Stimulated activated naive CD8-positive, alpha-beta T cell treated with anti-CD3 and anti-CD28 coated beads, Interleukin-15, amount 100 ng/mL, for 72 hours (primary cell): ENCODE results near the gene ADGRB2.

Source experiments
- ATAC-seq: fragments of 150-1000 bp; cut with Tn5 transposase; 2 replicates; pipeline ENCODE4 v1.10.0; 2021; ENCODE audit warnings: mild to moderate bottlenecking, moderate library complexity
- DNase-seq, 2 donors: peaks; one replicate each; pipeline ENCODE4 v3.0.0; 2021 to 2022
- H3K27ac Mint-ChIP-seq, 2 donors: one replicate each; pipeline ENCODE4 v1.8.0; 2022; ENCODE audit warnings: mild to moderate bottlenecking in 2 of 2, mixed read lengths in 2 of 2, moderate library complexity in 2 of 2
- H3K27me3 Mint-ChIP-seq: one replicate; pipeline ENCODE4 v1.8.0; 2022; ENCODE audit warnings: mixed read lengths
- H3K4me1 Mint-ChIP-seq: one replicate; pipeline ENCODE4 v1.8.0; 2022; ENCODE audit warnings: mild to moderate bottlenecking, mixed read lengths
- H3K4me3 Mint-ChIP-seq, 2 donors: one replicate each; pipeline ENCODE4 v1.8.0; 2022; ENCODE audit warnings: mild to moderate bottlenecking in 2 of 2, mixed read lengths in 2 of 2, moderate library complexity in 1 of 2
- H3K9me3 Mint-ChIP-seq, 2 donors: one replicate each; pipeline ENCODE4 v1.8.0; 2022; ENCODE audit warnings: mixed read lengths in 2 of 2

ADGRB2 gene

GRCh38 chr1:31763671-31764311, 349 bp downstream of the ADGRB2 start:
- Mint-ChIP-seq H3K27me3 (peaks cover 53% of the 10 kb centered on the region), H3K9me3 (no peaks in the 10 kb centered on the region), H3K4me1 (peaks cover 38% of the 10 kb centered on the region), H3K4me3 (peak overlapping the region; percentile 65 to 73), H3K27ac (no peak overlapping the region)
- peak; percentile 10 for ATAC-seq
- DNase-seq = no peak

GRCh38 chr1:31762726-31763670, 1.1 kb downstream of the ADGRB2 start:
- Mint-ChIP-seq H3K4me3 (peak overlapping the region; percentile 65 to 73), H3K27ac (no peak overlapping the region), H3K27me3 (peaks cover 53% of the 10 kb centered on the region), H3K9me3 (no peaks in the 10 kb centered on the region), H3K4me1 (peaks cover 38% of the 10 kb centered on the region)
- DNase-seq (peak; percentile 70 to 75), ATAC-seq (peak; percentile 67)

DNA sequence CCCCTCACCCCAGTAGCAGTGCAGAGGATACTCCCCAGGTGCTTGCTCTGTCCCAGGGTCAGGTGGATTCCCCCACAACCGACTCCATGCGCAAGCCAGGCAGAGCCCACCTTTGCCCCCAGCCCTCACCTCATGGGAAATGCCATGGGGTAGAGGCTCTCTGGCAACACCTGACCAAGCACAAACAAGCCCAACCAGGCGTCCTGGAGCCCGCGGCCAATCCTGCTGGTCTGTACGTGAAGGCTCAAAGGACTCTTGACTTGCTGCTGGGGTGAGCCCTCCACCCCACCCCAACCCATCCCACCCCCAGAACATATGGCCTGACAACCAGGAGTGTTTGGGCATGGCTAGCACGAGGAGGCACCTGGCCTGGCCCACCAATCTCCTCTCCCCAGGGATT, 1.8 kb downstream of the ADGRB2 start:
- Mint-ChIP-seq H3K27ac (no peak overlapping the region), H3K9me3 (no peaks in the 10 kb centered on the region), H3K27me3 (peaks cover 53% of the 10 kb centered on the region), H3K4me3 (peak overlapping the region; percentile 45 to 73), H3K4me1 (peaks cover 38% of the 10 kb centered on the region)
- DNase-seq = no peak
- no peak for ATAC-seq

DNA sequence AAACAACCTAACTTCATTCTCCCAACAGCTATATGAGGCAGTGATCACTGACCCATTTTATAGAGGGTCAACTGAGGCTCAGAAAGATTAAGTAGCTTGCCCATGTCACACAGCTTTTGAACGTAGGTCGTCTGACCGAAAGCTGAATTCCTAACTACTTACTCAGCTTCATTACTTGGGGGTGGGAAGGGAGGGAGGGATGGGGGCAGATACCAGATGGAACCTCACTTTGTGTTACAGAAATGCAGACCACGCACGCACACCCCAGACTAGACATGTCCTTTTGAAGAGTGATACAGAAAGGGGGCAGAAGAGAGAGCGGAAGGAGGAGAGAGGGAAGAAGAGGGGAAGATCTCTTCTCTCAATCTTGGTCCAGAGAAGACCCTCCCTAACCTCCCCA, 2.3 kb downstream of the ADGRB2 start:
- Mint-ChIP-seq H3K4me1 (peaks cover 38% of the 10 kb centered on the region), H3K9me3 (no peaks in the 10 kb centered on the region), H3K27ac (no peak overlapping the region), H3K4me3 (no peak overlapping the region), H3K27me3 (peaks cover 53% of the 10 kb centered on the region)
- ATAC-seq (no peak), DNase-seq (no peak)

GRCh38 chr1:31760471-31761470, 3.4 kb downstream of the ADGRB2 start:
- Mint-ChIP-seq H3K4me1 (peaks cover 38% of the 10 kb centered on the region), H3K27ac (no peak overlapping the region), H3K27me3 (peaks cover 53% of the 10 kb centered on the region), H3K9me3 (no peaks in the 10 kb centered on the region), H3K4me3 (peak overlapping the region; percentile 37 to 59)
- DNase-seq (peak in 1 of 2 donors; percentile 52), ATAC-seq (peak; percentile 57)

GRCh38 chr1:31759298-31760023, 4.7 kb downstream of the ADGRB2 start:
- ATAC-seq (no peak), DNase-seq (no peak)
- H3K27me3 Mint-ChIP-seq = peaks cover 44% of the 10 kb centered on the region
- H3K4me1 Mint-ChIP-seq = peaks cover 30% of the 10 kb centered on the region
- H3K4me3 Mint-ChIP-seq = peak overlapping the region in 1 of 2 donors; percentile 55
- peak overlapping the region in 1 of 2 donors; percentile 22 for H3K27ac Mint-ChIP-seq
- H3K9me3 Mint-ChIP-seq = no peaks in the 10 kb centered on the region

- ATAC-seq (no peak), DNase-seq (no peak)
- peaks cover 30% of the 10 kb centered on the region for H3K4me1 Mint-ChIP-seq
- no peak overlapping the region for H3K4me3 Mint-ChIP-seq
- peaks cover 43% of the 10 kb centered on the region for H3K27me3 Mint-ChIP-seq
- no peaks in the 10 kb centered on the region for H3K9me3 Mint-ChIP-seq
- H3K27ac Mint-ChIP-seq = no peak overlapping the region
Observed at GRCh38 chr1:31758823-31759222, 5.3 kb downstream of the ADGRB2 start.

GRCh38 chr1:31757989-31758388, 6.2 kb downstream of the ADGRB2 start:
- no peak for ATAC-seq
- H3K4me1 Mint-ChIP-seq = peaks cover 23% of the 10 kb centered on the region
- no peak overlapping the region for H3K27ac Mint-ChIP-seq
- no peak overlapping the region for H3K4me3 Mint-ChIP-seq
- peaks cover 35% of the 10 kb centered on the region for H3K27me3 Mint-ChIP-seq
- DNase-seq = no peak
- H3K9me3 Mint-ChIP-seq = no peaks in the 10 kb centered on the region

DNA sequence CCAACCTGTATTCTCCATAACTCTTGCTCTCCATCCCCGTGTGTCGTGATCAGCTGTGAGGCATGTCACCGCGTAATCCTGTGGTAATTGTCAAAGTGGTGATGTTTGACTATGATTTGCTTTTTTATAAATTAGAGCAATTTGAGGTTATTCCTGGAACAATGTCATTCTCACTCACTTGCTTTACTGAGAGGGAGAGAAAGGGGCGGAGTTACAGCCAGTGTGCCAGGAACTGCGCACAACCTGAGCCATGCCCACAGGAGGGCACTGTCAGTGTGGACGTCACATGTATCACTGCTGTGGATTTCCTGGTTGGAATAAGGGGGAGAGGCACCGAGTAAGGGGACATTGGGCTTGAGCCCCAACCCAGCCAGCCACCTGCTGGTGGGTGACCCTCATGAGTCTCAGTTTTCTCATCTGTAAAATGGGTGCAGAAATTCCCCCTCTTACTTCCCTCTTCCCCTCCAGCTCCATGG, 6.9 kb downstream of the ADGRB2 start:
- H3K27ac Mint-ChIP-seq = no peak overlapping the region
- no peak overlapping the region for H3K4me3 Mint-ChIP-seq
- H3K27me3 Mint-ChIP-seq = peaks cover 28% of the 10 kb centered on the region
- ATAC-seq (no peak), DNase-seq (no peak)
- peaks cover 22% of the 10 kb centered on the region for H3K4me1 Mint-ChIP-seq
- H3K9me3 Mint-ChIP-seq = no peaks in the 10 kb centered on the region

DNA sequence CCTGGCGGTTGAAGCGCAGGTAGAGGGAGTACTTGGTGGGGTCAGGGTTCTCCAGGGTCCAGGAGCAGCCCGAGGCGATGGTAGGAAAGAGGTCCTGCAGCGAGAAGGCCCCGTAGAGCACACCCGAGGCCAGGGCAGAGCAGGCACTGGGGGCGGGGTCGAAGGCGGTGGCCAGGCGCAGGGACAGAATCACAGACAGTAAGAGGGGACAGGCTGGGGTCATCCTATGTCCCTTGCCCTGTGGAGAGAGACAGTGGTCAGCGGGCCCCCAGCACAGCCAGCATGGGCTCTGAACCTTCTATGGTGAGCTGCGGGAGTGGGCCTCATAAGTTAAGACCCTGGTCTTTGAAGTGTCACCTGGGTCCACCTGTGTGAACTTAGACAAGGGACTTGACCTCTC, 7.6 kb downstream of the ADGRB2 start:
- H3K9me3 Mint-ChIP-seq = no peaks in the 10 kb centered on the region
- peaks cover 26% of the 10 kb centered on the region for H3K4me1 Mint-ChIP-seq
- H3K27ac Mint-ChIP-seq = peak overlapping the region in 1 of 2 donors; percentile 69
- H3K4me3 Mint-ChIP-seq = no peak overlapping the region
- H3K27me3 Mint-ChIP-seq = peaks cover 21% of the 10 kb centered on the region
- DNase-seq (no peak), ATAC-seq (no peak)

DNA sequence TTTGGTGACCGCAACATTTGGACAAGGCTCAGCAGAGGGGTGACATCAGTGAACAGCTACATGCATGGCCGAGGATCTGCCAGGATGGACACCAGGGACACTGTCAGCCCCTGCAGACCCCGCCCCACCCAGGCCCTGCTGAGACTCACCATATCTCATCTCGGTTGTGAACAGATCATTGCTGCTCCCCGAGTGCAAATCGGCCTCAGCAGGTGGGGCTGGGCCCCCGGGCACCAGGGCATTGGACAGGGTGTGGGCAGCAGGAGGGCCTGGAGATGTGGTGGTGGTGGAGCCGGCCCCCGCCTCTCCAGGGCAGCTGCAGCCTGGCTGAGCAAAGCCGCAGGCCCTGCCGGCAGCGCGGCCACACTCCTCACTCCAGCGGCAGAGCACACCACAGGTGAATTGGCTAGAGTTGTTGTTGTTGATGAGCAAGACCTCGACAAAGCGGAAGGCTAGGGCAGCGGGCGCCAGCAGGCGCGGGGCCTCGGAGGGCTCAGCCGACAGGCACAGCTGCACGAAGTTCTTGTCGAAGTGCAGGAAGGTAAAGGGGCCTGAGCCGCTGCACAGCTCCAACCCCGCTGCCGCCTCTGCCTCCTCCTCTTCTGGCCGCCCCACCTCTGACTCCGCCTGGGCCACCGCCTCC, 8.2 kb downstream of the ADGRB2 start:
- no peak for ATAC-seq
- H3K9me3 Mint-ChIP-seq = no peaks in the 10 kb centered on the region
- peaks cover 26% of the 10 kb centered on the region for H3K4me1 Mint-ChIP-seq
- peak overlapping the region in 1 of 2 donors; percentile 69 for H3K27ac Mint-ChIP-seq
- H3K27me3 Mint-ChIP-seq = peaks cover 15% of the 10 kb centered on the region
- no peak overlapping the region for H3K4me3 Mint-ChIP-seq
- no peak for DNase-seq

- Mint-ChIP-seq H3K4me1 (peaks cover 30% of the 10 kb centered on the region), H3K4me3 (no peak overlapping the region), H3K27me3 (peaks cover 11% of the 10 kb centered on the region), H3K9me3 (no peaks in the 10 kb centered on the region), H3K27ac (peak overlapping the region in 1 of 2 donors; percentile 5)
- DNase-seq = no peak
- no peak for ATAC-seq
Observed at GRCh38 chr1:31755197-31755611, 8.9 kb downstream of the ADGRB2 start.

- ATAC-seq (no peak), DNase-seq (no peak)
- Mint-ChIP-seq H3K27me3 (peaks cover 4% of the 10 kb centered on the region), H3K4me3 (no peak overlapping the region), H3K9me3 (no peaks in the 10 kb centered on the region), H3K27ac (no peak overlapping the region), H3K4me1 (peaks cover 27% of the 10 kb centered on the region)
Observed at GRCh38 chr1:31754397-31754796, 9.7 kb downstream of the ADGRB2 start.

DNA sequence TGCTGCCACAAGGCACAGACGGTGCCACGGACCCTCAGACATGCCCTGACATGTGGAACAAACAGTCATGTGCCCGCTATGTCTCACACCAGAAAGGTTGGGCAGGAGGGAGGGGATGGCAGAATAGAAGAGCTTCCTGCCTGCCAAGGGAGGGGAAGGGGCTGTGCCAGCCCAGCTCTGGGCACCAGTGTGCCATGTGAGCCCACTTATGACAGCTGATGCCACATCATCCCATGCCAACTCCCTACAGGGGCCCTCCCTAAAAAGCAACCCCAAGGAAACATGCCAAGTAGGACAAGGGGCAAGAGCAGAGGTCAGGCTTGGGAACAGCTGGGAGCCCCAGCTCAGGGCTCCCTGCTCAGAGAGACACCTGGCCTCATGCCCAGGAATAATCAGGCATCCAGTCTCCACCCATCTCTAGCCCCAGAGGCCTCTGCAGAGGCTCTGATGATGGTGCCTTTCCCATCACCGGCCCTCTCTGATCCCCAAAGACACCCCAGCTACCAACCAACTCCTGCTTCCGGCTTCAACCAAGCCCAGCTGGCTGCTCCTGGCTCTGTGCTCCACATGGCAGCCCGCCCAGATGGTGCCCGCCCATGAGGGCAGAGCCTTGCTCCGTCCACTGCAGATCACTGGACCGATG, 10.3 kb downstream of the ADGRB2 start:
- H3K4me3 Mint-ChIP-seq = no peak overlapping the region
- H3K4me1 Mint-ChIP-seq = peaks cover 27% of the 10 kb centered on the region
- H3K9me3 Mint-ChIP-seq = no peaks in the 10 kb centered on the region
- ATAC-seq (no peak), DNase-seq (no peak)
- H3K27ac Mint-ChIP-seq = no peak overlapping the region
- H3K27me3 Mint-ChIP-seq = peaks cover 7% of the 10 kb centered on the region
